ENCODE results near the gene COP1.

DNA sequence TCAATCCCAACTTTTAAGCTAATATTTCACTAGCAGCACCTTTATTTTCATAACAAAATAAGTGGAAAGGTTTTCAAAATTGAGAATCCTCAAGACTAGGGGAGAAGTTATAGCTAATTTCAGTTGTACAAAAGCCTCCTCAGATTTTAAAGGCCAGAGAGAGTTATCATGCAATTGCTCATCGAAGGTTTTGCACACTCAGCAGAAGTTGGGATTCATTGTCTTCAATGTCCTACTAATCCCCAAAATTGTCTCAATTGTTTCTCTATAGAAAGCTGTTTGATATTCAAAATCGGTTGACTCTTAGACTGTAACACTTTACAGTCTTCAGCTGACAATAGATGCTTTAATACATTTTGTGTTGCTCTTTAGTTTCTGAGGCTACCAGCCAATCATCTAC, 293.0 kb downstream of the COP1 start:
- TF ChIP-seq ZNF530 (CRISPR knock-in tag; IDR thresholded peaks at IDR 0.05; ENCODE audit: low read depth) (no peak), EP300 (IDR thresholded peaks at IDR 0.05; ENCODE audit: low read depth in 2 of 2, low read length in 2 of 2) (no peak), EP300 (CRISPR knock-in tag; IDR thresholded peaks at IDR 0.05; ENCODE audit: borderline replicate concordance) (no peak), ISX (CRISPR knock-in tag; conservative IDR thresholded peaks at IDR 0.05) (no peak), ZNF138 (CRISPR knock-in tag; IDR thresholded peaks at IDR 0.05; ENCODE audit: low read depth) (no peak), ESRRA (CRISPR knock-in tag; IDR thresholded peaks at IDR 0.05; ENCODE audit: low read depth) (no peak), TEAD2 (CRISPR knock-in tag; IDR thresholded peaks at IDR 0.05) (no peak)
- TF ChIP-seq, protein P1, sequence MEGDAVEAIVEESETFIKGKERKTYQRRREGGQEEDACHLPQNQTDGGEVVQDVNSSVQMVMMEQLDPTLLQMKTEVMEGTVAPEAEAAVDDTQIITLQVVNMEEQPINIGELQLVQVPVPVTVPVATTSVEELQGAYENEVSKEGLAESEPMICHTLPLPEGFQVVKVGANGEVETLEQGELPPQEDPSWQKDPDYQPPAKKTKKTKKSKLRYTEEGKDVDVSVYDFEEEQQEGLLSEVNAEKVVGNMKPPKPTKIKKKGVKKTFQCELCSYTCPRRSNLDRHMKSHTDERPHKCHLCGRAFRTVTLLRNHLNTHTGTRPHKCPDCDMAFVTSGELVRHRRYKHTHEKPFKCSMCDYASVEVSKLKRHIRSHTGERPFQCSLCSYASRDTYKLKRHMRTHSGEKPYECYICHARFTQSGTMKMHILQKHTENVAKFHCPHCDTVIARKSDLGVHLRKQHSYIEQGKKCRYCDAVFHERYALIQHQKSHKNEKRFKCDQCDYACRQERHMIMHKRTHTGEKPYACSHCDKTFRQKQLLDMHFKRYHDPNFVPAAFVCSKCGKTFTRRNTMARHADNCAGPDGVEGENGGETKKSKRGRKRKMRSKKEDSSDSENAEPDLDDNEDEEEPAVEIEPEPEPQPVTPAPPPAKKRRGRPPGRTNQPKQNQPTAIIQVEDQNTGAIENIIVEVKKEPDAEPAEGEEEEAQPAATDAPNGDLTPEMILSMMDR (CRISPR knock-in tag; IDR thresholded peaks at IDR 0.05): no peak
- TF ChIP-seq, protein P2, sequence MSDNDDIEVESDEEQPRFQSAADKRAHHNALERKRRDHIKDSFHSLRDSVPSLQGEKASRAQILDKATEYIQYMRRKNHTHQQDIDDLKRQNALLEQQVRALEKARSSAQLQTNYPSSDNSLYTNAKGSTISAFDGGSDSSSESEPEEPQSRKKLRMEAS (IDR thresholded peaks at IDR 0.05): no peak

All from HepG2 (cell line).